Heart left ventricle (tissue), 16 donors: ENCODE measurements around the gene STXBP5. TPM values are rescaled to one million over a fixed set of nuclear protein-coding genes. Genes with fewer than 3 reads are reported as not detected.

Source experiments
- ATAC-seq, 4 donors: fragments of 200-7000 bp; cut with Tn5 transposase; one replicate each; pipeline ENCODE4 v1.9.1; 2020 to 2022; ENCODE audit warnings: moderate library complexity in 4 of 4, mild to moderate bottlenecking in 3 of 4, moderate number of reproducible peaks in 1 of 4
- DNase-seq, 5 donors: peaks; one replicate each; pipeline ENCODE4 v3.0.0-alpha.2; 2020
- H3K27ac ChIP-seq, 12 donors: fragments of 200-600 bp; sonication (generic) in 4 of 12; one replicate each; pipeline versions ENCODE4 v1.5.0 to v1.8.0; 2016 to 2022; ENCODE audit warnings: mild to moderate bottlenecking in 2 of 12
- H3K27me3 ChIP-seq, 9 donors: fragments of 200-600 bp; sonication (generic) in 2 of 9; one replicate each; pipeline versions ENCODE4 v1.5.1 to v1.8.0; 2016 to 2022; ENCODE audit warnings: mild to moderate bottlenecking in 3 of 9
- H3K36me3 ChIP-seq, 9 donors: fragments of 200-600 bp; sonication (generic) in 2 of 9; one replicate each; pipeline versions ENCODE4 v1.5.0 to v1.8.0; 2018 to 2022; ENCODE audit warnings: mild to moderate bottlenecking in 2 of 9
- H3K4me1 ChIP-seq, 12 donors: fragments of 200-600 bp; sonication (generic) in 4 of 12; one replicate each; pipeline versions ENCODE4 v1.5.0 to v1.8.0; 2016 to 2022; ENCODE audit warnings: mild to moderate bottlenecking in 3 of 12
- H3K4me3 ChIP-seq, 12 donors: fragments of 200-600 bp; sonication (generic) in 4 of 12; one replicate each; pipeline versions ENCODE4 v1.5.0 to v1.8.0; 2017 to 2022; ENCODE audit warnings: mild to moderate bottlenecking in 9 of 12, moderate library complexity in 4 of 12
- H3K9me3 ChIP-seq, 12 donors: fragments of 200-600 bp; sonication (generic) in 4 of 12; one replicate each; pipeline versions ENCODE4 v1.5.0 to v1.8.0; 2016 to 2022; ENCODE audit warnings: mild to moderate bottlenecking in 1 of 12
- CTCF ChIP-seq, 12 donors: fragments of 200-600 bp; sonication (generic) in 4 of 12; IDR thresholded peaks; one replicate each; pipeline versions ENCODE4 v1.5.0 to v1.8.0; 2018 to 2022; ENCODE audit warnings: antibody characterized with exemption in 12 of 12, mild to moderate bottlenecking in 5 of 12
- POLR2A ChIP-seq, 2 donors: fragments of 450-650 bp; IDR thresholded peaks; one replicate each; pipeline ENCODE4 v1.6.1; 2017; ENCODE audit warnings: antibody characterized with exemption in 2 of 2, mild to moderate bottlenecking in 2 of 2, moderate library complexity in 2 of 2
- WGBS, 4 donors: extraction: QIAGEN DNeasy Blood & Tissue Kit in 2 of 4; methylation state at CpG; one replicate each; pipeline versions ENCODE4 v1.1.5 to v1.1.7; 2013 to 2018; 5-methylcytosine and 5-hydroxymethylcytosine counted together
- intact Hi-C, 10 donors: fragments of 100-400 bp; cut with DNase I; formaldehyde crosslinking; loops; one replicate each; pipeline versions ENCODE4 v1.11.1 to v1.14.2; 2022
- long read RNA-seq, 3 donors: library from polyadenylated mRNA; unstranded; transcript quantifications; one replicate each; pipeline ENCODE4 v2.0.0, GENCODE V29; 2020 to 2021
- polyA plus RNA-seq, 2 donors: library from polyadenylated mRNA; stranded (reverse); fragments of 200-250 nt; gene quantifications; one replicate each; pipeline ENCODE4 v1.2.3, GENCODE V29; 2013
- total RNA-seq, 9 donors: library from RNA; depleted of rRNA in 2 of 9; stranded (reverse); fragments of >200 nt in 2 of 9; fragmentation: NEBNext Ultra II Directional in 3 of 9; extraction: Animal tissue kit (Norgen Biotek cat#: 25700) in 3 of 9; gene quantifications; one replicate each; pipeline versions ENCODE4 v1.1.0 to v1.2.4, GENCODE V29; 2016 to 2023
- donor health status: ischemic (EF 13 %, LVEDD 7.1; RV severe dilation, severe dysfunction).
- donor health status: healthy with polysubstance abuse.
- donor health status: DM: no; HTN: yes; CAD: no.
- donor health status: DM: no; HTN: no; CAD: no.
- donor health status: ischemic (EF 25% LVEDD 6.9; RV normal size, moderate dysfunction).
- donor health status: ischemic (EF 25% LVEDD 5.7; RV mildly dilated, moderate dysfunction).
- donor health status: healthy.
- donor health status: DM: yes; HTN: yes; CAD: no.
- donor health status: ischemic (EF 35%, LVEDD 5.7; RV mildly dilated, moderate dysfunction).
- donor health status: nonischemic (EF 11% LVEDD 7.7; RV severe dilation, severe dysfunction).
- donor health status: DM: yes; HTN: yes; CAD: no.
- donor health status: PGD.
- donor health status: ischemic (EF 29% LVEDD 5.4; RV normal size, mild dysfunction).
- donor health status: nonischemic (EF 23%, LVEDD 6.1; RV moderate dilation, normal function).

STXBP5 gene
- total RNA-seq: 10 to 100 TPM; 11.8 to 20.0 (median 14.5) TPM
- 10 to 100 TPM in 1 of 2 donors, 1 to 10 TPM in 1; 5.7 to 10.2 TPM for polyA plus RNA-seq
- long read RNA-seq, donor 1, partial matches to known transcripts: 3 of 6 reads
- long read RNA-seq, donor 1, other reads (novel, unspliced or antisense): 2 of 6 reads
- long read RNA-seq, donor 2, partial matches to known transcripts: 2 of 3 reads
- long read RNA-seq, donor 2, other reads (novel, unspliced or antisense): 0 of 3 reads
- long read RNA-seq, donor 3, partial matches to known transcripts: 7 of 13 reads
- long read RNA-seq, donor 3, other reads (novel, unspliced or antisense): 4 of 13 reads

DNA sequence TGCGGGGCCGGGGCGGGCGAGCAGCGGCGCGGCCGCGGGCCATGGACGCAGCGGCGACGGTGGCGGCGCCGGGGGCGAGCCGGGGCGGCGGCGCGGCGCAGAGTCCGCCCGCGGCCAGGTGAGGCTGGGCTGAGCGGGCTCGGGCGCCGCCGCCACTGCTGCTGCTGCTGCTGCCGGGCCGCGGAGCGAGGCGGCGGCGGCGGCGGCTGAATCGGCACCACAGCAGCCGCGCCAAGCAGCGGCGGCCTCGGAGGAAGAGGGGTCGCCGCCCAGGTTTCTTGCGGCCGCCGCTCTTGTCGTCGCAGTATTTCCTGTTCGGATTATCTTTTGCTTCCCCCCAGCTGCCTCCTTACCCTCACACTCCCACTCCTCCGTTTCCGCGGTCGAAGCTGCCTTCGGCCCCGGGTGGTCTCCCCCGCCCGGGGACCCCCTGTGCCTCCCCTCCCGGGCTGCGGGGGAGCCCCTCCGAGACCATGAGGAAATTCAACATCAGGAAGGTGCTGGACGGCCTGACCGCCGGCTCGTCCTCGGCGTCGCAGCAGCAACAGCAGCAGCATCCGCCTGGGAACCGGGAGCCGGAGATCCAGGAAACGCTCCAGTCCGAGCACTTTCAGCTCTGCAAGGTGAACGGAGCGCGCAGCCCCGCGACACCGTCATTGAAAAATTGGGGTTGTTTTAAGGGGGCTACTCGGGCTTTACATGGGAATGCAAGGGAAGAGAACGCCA is at the start of gene STXBP5:
Gene STXBP5 (plus strand): TSS at position 358 of the 726 bp plus-strand sequence. CDS start 116 bp downstream, at position 474.
- intact Hi-C loops: loop anchor here in 5 of 10 donors (5.0 to 10.0 kb wide), 9 partner anchors 61 to 1239 kb away; partner anchors contain the start of gene SHPRH (in 1 of the 5)

GRCh38 chr6:147154454-147154853 is 49.8 kb upstream of the STXBP5 start:
- no peak overlapping the region for H3K4me3 ChIP-seq
- H3K27me3 ChIP-seq: no peaks in the 10 kb centered on the region
- H3K36me3 ChIP-seq: no peaks in the 10 kb centered on the region
- no peaks in the 10 kb centered on the region for H3K4me1 ChIP-seq
- no peak for ATAC-seq
- no peaks in the 10 kb centered on the region for H3K9me3 ChIP-seq
- no peak for TF ChIP-seq CTCF (IDR thresholded peaks at IDR 0.05)
- TF ChIP-seq POLR2A (IDR thresholded peaks at IDR 0.05): no peak
- DNase-seq: no peak
- intact Hi-C loops: no loop called here
- no peak overlapping the region for H3K27ac ChIP-seq
- 38 to 74% (median 70%) methylated on average over 1 of the region's 1 CpG for WGBS, 4 donors

More for the DNA sequence above, at the start of gene STXBP5:
- TF ChIP-seq CTCF (IDR thresholded peaks at IDR 0.05) (no peak), POLR2A (IDR thresholded peaks at IDR 0.05) (no peak)
- peak in 3 of 4 donors; percentile 13 to 31 (median 18) for ATAC-seq
- 0% methylated on average over 28 to 85 of the region's 85 CpGs for WGBS, 4 donors
- peak within 1 kb of the TSS; percentile 80 to 94 (median 84) for H3K4me3 ChIP-seq
- no peaks in the 10 kb centered on the region for H3K9me3 ChIP-seq
- H3K27ac ChIP-seq: peak within 1 kb of the TSS; percentile 89 to 97 (median 94)
- no peaks in the 10 kb centered on the region for H3K36me3 ChIP-seq
- no peaks in the 10 kb centered on the region for H3K27me3 ChIP-seq
- peaks cover 0 to 42% (median 12%) of the 10 kb centered on the region in 12 donors for H3K4me1 ChIP-seq
- peak; percentile 47 to 82 (median 63) for DNase-seq

- Histone ChIP-seq H3K27me3 (no peaks in the 10 kb centered on the region), H3K27ac (no peak overlapping the region), H3K4me3 (no peak overlapping the region), H3K4me1 (no peaks in the 10 kb centered on the region), H3K36me3 (no peaks in the 10 kb centered on the region), H3K9me3 (no peaks in the 10 kb centered on the region)
- DNase-seq (no peak), ATAC-seq (no peak)
- intact Hi-C loops: no loop called here
- no peak for TF ChIP-seq POLR2A (IDR thresholded peaks at IDR 0.05)
- no peak for TF ChIP-seq CTCF (IDR thresholded peaks at IDR 0.05)
Observed at GRCh38 chr6:147156218-147156617, 48.0 kb upstream of the STXBP5 start.

GRCh38 chr6:147156799-147157382 is 47.3 kb upstream of the STXBP5 start:
- 83 to 90% (median 84%) methylated on average over 4 of the region's 4 CpGs for WGBS, 4 donors
- intact Hi-C loops: no loop called here

More at GRCh38 chr6:147156799-147157382, 47.3 kb upstream of the STXBP5 start:
- H3K27me3 ChIP-seq: no peaks in the 10 kb centered on the region
- H3K9me3 ChIP-seq: no peaks in the 10 kb centered on the region
- DNase-seq (no peak), ATAC-seq (peak in 1 of 4 donors; percentile 54)
- no peaks in the 10 kb centered on the region for H3K4me1 ChIP-seq
- H3K4me3 ChIP-seq: no peak overlapping the region
- TF ChIP-seq POLR2A (IDR thresholded peaks at IDR 0.05): no peak
- no peak for TF ChIP-seq CTCF (IDR thresholded peaks at IDR 0.05)
- H3K27ac ChIP-seq: no peak overlapping the region
- H3K36me3 ChIP-seq: no peaks in the 10 kb centered on the region
